Kidney (tissue), 14 donors: ENCODE results near the gene HRK. TPM values are rescaled to one million over a fixed set of nuclear protein-coding genes. Genes with fewer than 3 reads are reported as not detected.

Source experiments
- DNase-seq, 5 donors: peaks; one replicate each; pipeline ENCODE4 v3.0.0-alpha.2; 2013 to 2020
- FAIRE-seq: peaks from 2 replicates; lab custom pipeline; 2012; peaks lifted over from hg19 to GRCh38; lab: Jason Lieb, UNC
- H3K27ac ChIP-seq, 2 donors: one replicate each; pipeline ENCODE4 v1.7.0; 2013; ENCODE audit warnings: low read depth in 2 of 2, low read length in 2 of 2, inconsistent platforms in 1 of 2
- H3K27me3 ChIP-seq: one replicate; pipeline ENCODE4 v1.7.1; 2013; ENCODE audit warnings: low read length, inconsistent platforms; ENCODE audit not compliant: control insufficient read depth, insufficient read depth
- H3K36me3 ChIP-seq, 3 donors: one replicate each; pipeline versions ENCODE4 v1.7.0 to v1.7.1; 2013; ENCODE audit warnings: low read length in 3 of 3, control low read depth in 1 of 3, inconsistent platforms in 1 of 3; ENCODE audit not compliant: insufficient read depth in 3 of 3, control insufficient read depth in 2 of 3
- H3K4me1 ChIP-seq, 3 donors: one replicate each; pipeline versions ENCODE4 v1.7.0 to v1.7.1; 2013; ENCODE audit warnings: low read length in 3 of 3, inconsistent platforms in 1 of 3, low read depth in 1 of 3; ENCODE audit not compliant: control insufficient read depth in 2 of 3, insufficient read depth in 2 of 3
- H3K4me3 ChIP-seq, 3 donors: one replicate each; pipeline versions ENCODE4 v1.7.0 to v1.8.1; 2013; ENCODE audit warnings: low read length in 3 of 3, control low read depth in 1 of 3, inconsistent platforms in 1 of 3
- H3K9ac ChIP-seq, 3 donors: one replicate each; pipeline versions ENCODE4 v1.7.0 to v1.7.1; 2013; ENCODE audit warnings: low read length in 3 of 3, control low read depth in 1 of 3, inconsistent platforms in 1 of 3
- H3K9me3 ChIP-seq, 3 donors: one replicate each; pipeline versions ENCODE4 v1.7.0 to v1.7.1; 2013; ENCODE audit warnings: low read length in 3 of 3, control low read depth in 1 of 3, inconsistent platforms in 1 of 3; ENCODE audit not compliant: control insufficient read depth in 2 of 3, insufficient read depth in 1 of 3
- CTCF ChIP-seq: IDR thresholded peaks from 3 replicates; pipeline ENCODE4 v1.5.1; 2012; ENCODE audit warnings: mild to moderate bottlenecking, moderate library complexity, borderline replicate concordance; ENCODE audit not compliant: insufficient read depth; ENCODE audit errors: extremely low read depth
- intact Hi-C: fragments of 100-400 bp; cut with DNase I; formaldehyde crosslinking; loops from one replicate; pipeline ENCODE4 v1.11.1; 2022
- polyA plus RNA-seq: library from polyadenylated mRNA; stranded (reverse); fragments of 350-450 nt; fragmentation: Illumina TruSeq; extraction: RNeasy Lipid Tissue Mini Kit (QIAGEN cat#74804); gene quantifications from one replicate; pipeline ENCODE4 v1.2.3, GENCODE V29; 2014; ENCODE audit warnings: low read depth, low replicate concordance; ENCODE audit not compliant: insufficient read depth
- total RNA-seq: library from RNA; stranded (reverse); fragmentation: NEBNext Ultra II Directional; extraction: Animal tissue kit (Norgen Biotek cat#: 25700); gene quantifications from one replicate; pipeline ENCODE4 v1.2.1, GENCODE V29; 2021
- donor health status: control.
- donor health status: control.
- donor health status: control.
- donor health status: control.
- donor health status: control.
- donor health status: DM: yes; HTN: yes; CAD: no.
- donor health status: Normal renal cell carcinoma (clear cell type).

HRK gene
- total and polyA plus RNA-seq, 2 donors from 2014 or later: 5.0 TPM; not detected in 1

GRCh38 chr12:116832353-116832752 is 48.9 kb downstream of the HRK start:
- FAIRE-seq (no peak), DNase-seq (no peak)
- Histone ChIP-seq H3K27ac (no peak overlapping the region), H3K4me3 (no peak overlapping the region), H3K27me3 (no peaks in the 10 kb centered on the region), H3K9ac (no peak overlapping the region), H3K9me3 (no peaks in the 10 kb centered on the region), H3K36me3 (no peaks in the 10 kb centered on the region), H3K4me1 (no peaks in the 10 kb centered on the region)
- intact Hi-C loops: no loop called here
- no peak for TF ChIP-seq CTCF

GRCh38 chr12:116827432-116827831 is 53.8 kb downstream of the HRK start:
- no peak overlapping the region for H3K9ac ChIP-seq
- no peaks in the 10 kb centered on the region for H3K4me1 ChIP-seq
- H3K36me3 ChIP-seq: no peaks in the 10 kb centered on the region
- no peak overlapping the region for H3K4me3 ChIP-seq
- FAIRE-seq (no peak), DNase-seq (no peak)
- no peak for TF ChIP-seq CTCF
- H3K27ac ChIP-seq: no peak overlapping the region
- H3K9me3 ChIP-seq: peaks cover 0 to 4% (median 0%) of the 10 kb centered on the region in 3 donors
- no peaks in the 10 kb centered on the region for H3K27me3 ChIP-seq
- intact Hi-C loops: no loop called here

GRCh38 chr12:116821291-116821690 is 60.0 kb downstream of the HRK start:
- no peak for TF ChIP-seq CTCF
- intact Hi-C loops: no loop called here
- FAIRE-seq: no peak

More at GRCh38 chr12:116821291-116821690, 60.0 kb downstream of the HRK start:
- Histone ChIP-seq H3K27ac (no peak overlapping the region), H3K27me3 (no peaks in the 10 kb centered on the region), H3K9me3 (peaks cover 0 to 4% (median 0%) of the 10 kb centered on the region in 3 donors), H3K4me3 (no peak overlapping the region), H3K4me1 (peaks cover 3 to 9% (median 4%) of the 10 kb centered on the region in 3 donors), H3K9ac (no peak overlapping the region), H3K36me3 (no peaks in the 10 kb centered on the region)
- peak in 1 of 5 donors; percentile 66 for DNase-seq
